Measurements from ENCODE around the gene SLC7A5.

- no peak for TF ChIP-seq CTCF (conservative IDR thresholded peaks at IDR 0.05; ENCODE audit: low read length)
- no peak for TF ChIP-seq EZH2phosphoT487 (IDR thresholded peaks at IDR 0.05; ENCODE audit: borderline replicate concordance, low read depth, low read length)
Measured at GRCh38 chr16:87831421-87832136, 37.7 kb downstream of the SLC7A5 start.
